Esophagus squamous epithelium (tissue), 5 donors: ENCODE data around the gene MRPL9. TPM values are rescaled to one million over a fixed set of nuclear protein-coding genes. Genes with fewer than 3 reads are reported as not detected.

Experiments used
- DNase-seq: peaks from one replicate; lab custom pipeline; 2025; lab: John Stamatoyannopoulos, UW
- H3K27ac ChIP-seq, 4 donors: fragments of 200-600 bp; sonication (generic); one replicate each; pipeline ENCODE4 v1.5.1; 2016 to 2019; ENCODE audit warnings: mild to moderate bottlenecking in 1 of 4
- H3K27me3 ChIP-seq, 4 donors: fragments of 200-600 bp; sonication (generic); 1 replicate in 3 of 4; 2 replicates in 1 of 4; pipeline versions ENCODE4 v1.5.1 to v1.6.0; 2017 to 2021; ENCODE audit warnings: antibody characterized with exemption in 1 of 4
- H3K36me3 ChIP-seq, 3 donors: fragments of 200-600 bp; sonication (generic); one replicate each; pipeline ENCODE4 v1.5.1; 2016 to 2019
- H3K4me1 ChIP-seq, 3 donors: fragments of 200-600 bp; sonication (generic); one replicate each; pipeline ENCODE4 v1.5.1; 2017 to 2019
- H3K4me3 ChIP-seq, 4 donors: fragments of 200-600 bp; sonication (generic); 1 replicate in 3 of 4; 2 replicates in 1 of 4; pipeline ENCODE4 v1.5.1; 2016 to 2019; ENCODE audit warnings: mild to moderate bottlenecking in 2 of 4, moderate library complexity in 1 of 4
- H3K9me3 ChIP-seq, 3 donors: fragments of 200-600 bp; sonication (generic); one replicate each; pipeline ENCODE4 v1.5.1; 2016 to 2019
- CTCF ChIP-seq, 6 experiments: fragments of 450-650 bp in 4 of 6; fragments of 200-600 bp in 2 of 6; sonication (generic) in 2 of 6; IDR thresholded peaks; one replicate each; pipeline ENCODE4 v1.5.1; 2016 to 2019; ENCODE audit warnings: antibody characterized with exemption in 6 of 6, mild to moderate bottlenecking in 4 of 6, moderate library complexity in 4 of 6
- POLR2A ChIP-seq, 4 donors: fragments of 450-650 bp; IDR thresholded peaks; one replicate each; pipeline ENCODE4 v1.6.1; 2017; ENCODE audit warnings: antibody characterized with exemption in 4 of 4, mild to moderate bottlenecking in 4 of 4, moderate library complexity in 3 of 4
- WGBS, 2 donors: methylation state at CpG; one replicate each; pipeline ENCODE4 v1.1.5; 2018; 5-methylcytosine and 5-hydroxymethylcytosine counted together
- intact Hi-C: fragments of 100-400 bp; cut with DNase I; formaldehyde crosslinking; loops from one replicate; pipeline ENCODE4 v1.15.0; 2022
- total RNA-seq, 4 donors: library from RNA; depleted of rRNA; stranded (reverse); fragments of >200 nt; gene quantifications; one replicate each; pipeline ENCODE4 v1.1.0, GENCODE V29; 2016
- donor health status: DM: yes; HTN: yes; CAD: no.

Gene MRPL9
- total RNA-seq, 4 donors from 2014 or later = 49.1 to 56.3 (median 52.6) TPM

- TF ChIP-seq POLR2A (IDR thresholded peaks at IDR 0.05) = no peak
- TF ChIP-seq CTCF (IDR thresholded peaks at IDR 0.05) = no peak
- H3K9me3 ChIP-seq = no peaks in the 10 kb centered on the region
- H3K27ac ChIP-seq = no peak overlapping the region
- no peaks in the 10 kb centered on the region for H3K36me3 ChIP-seq
- H3K4me3 ChIP-seq = no peak overlapping the region
- 48 to 54% methylated on average over 7 to 8 of the region's 9 CpGs for WGBS, 2 donors
- intact Hi-C loops = no loop called here
- H3K4me1 ChIP-seq = no peaks in the 10 kb centered on the region
- DNase-seq = no peak
- H3K27me3 ChIP-seq = peaks cover 0 to 58% (median 0%) of the 10 kb centered on the region in 4 donors
Measured at GRCh38 chr1:151799179-151800022, 36.1 kb upstream of the MRPL9 start.

- DNase-seq = no peak
- Histone ChIP-seq H3K4me3 (no peak overlapping the region), H3K27me3 (peaks cover 0 to 50% (median 0%) of the 10 kb centered on the region in 4 donors), H3K36me3 (no peaks in the 10 kb centered on the region), H3K9me3 (no peaks in the 10 kb centered on the region), H3K4me1 (no peaks in the 10 kb centered on the region), H3K27ac (no peak overlapping the region)
- WGBS, 2 donors = 70 to 92% methylated on average over 4 to 5 of the region's 5 CpGs
- TF ChIP-seq CTCF (IDR thresholded peaks at IDR 0.05) = no peak
- TF ChIP-seq POLR2A (IDR thresholded peaks at IDR 0.05) = no peak
- intact Hi-C loops = no loop called here
Measured at GRCh38 chr1:151798571-151798970, 35.3 kb upstream of the MRPL9 start.

GRCh38 chr1:151790940-151791651 is 27.8 kb upstream of the MRPL9 start:
- H3K9me3 ChIP-seq = no peaks in the 10 kb centered on the region
- TF ChIP-seq POLR2A (IDR thresholded peaks at IDR 0.05) (no peak), CTCF (IDR thresholded peaks at IDR 0.05) (no peak)
- H3K4me1 ChIP-seq = peaks cover 4 to 32% (median 10%) of the 10 kb centered on the region in 3 donors
- H3K27me3 ChIP-seq = peaks cover 0 to 5% (median 0%) of the 10 kb centered on the region in 4 donors
- DNase-seq = no peak
- no peaks in the 10 kb centered on the region for H3K36me3 ChIP-seq
- peak overlapping the region; percentile 51 to 83 (median 76) for H3K4me3 ChIP-seq
- intact Hi-C loops = no loop called here
- H3K27ac ChIP-seq = peak overlapping the region in 3 of 4 donors; percentile 31 to 64 (median 54)
- 3 to 4% methylated on average over 6 to 27 of the region's 52 CpGs for WGBS, 2 donors

GRCh38 chr1:151790071-151790939 is 27.0 kb upstream of the MRPL9 start, which contains the start of gene TDRKH:
Gene TDRKH, minus strand, starts transcription at chr1:151790500. Its CDS starts 7,478 bp downstream, at chr1:151783022.
- WGBS, 2 donors = 1% methylated on average over 37 to 48 of the region's 58 CpGs
- H3K4me3 ChIP-seq = peak within 1 kb of the TSS; percentile 51 to 83 (median 76)
- H3K36me3 ChIP-seq = no peaks in the 10 kb centered on the region
- DNase-seq = peak; percentile 93
- peaks cover 0 to 5% (median 0%) of the 10 kb centered on the region in 4 donors for H3K27me3 ChIP-seq
- TF ChIP-seq POLR2A (IDR thresholded peaks at IDR 0.05) (peak in 3 of 4 donors; percentile 36 to 65 (median 54)), CTCF (IDR thresholded peaks at IDR 0.05) (peak in 5 of 6 experiments; percentile 12 to 34 (median 26))
- intact Hi-C loops = no loop called here
- H3K4me1 ChIP-seq = peaks cover 4 to 32% (median 10%) of the 10 kb centered on the region in 3 donors
- H3K9me3 ChIP-seq = no peaks in the 10 kb centered on the region
- H3K27ac ChIP-seq = peak within 1 kb of the TSS in 3 of 4 donors; percentile 64 to 67 (median 64)
